A549 (cell line): ENCODE data around the gene NEIL3.
"Not testable (repeated sequence)": the region's sequence is repeated elsewhere in the genome, so short reads cannot be mapped to it uniquely, and the experiment has no call there.

Experiments
- CBX2 ChIP-seq: fragments of 200-600 bp; sonication (generic); IDR thresholded peaks from 2 replicates; pipeline ENCODE4 v1.6.1; 2016; ENCODE audit warnings: low read depth, mild to moderate bottlenecking, borderline replicate concordance
- CTCF ChIP-seq: fragments of >200 bp; sonication (Bioruptor Twin); formaldehyde crosslinking; IDR thresholded peaks from 3 replicates; pipeline ENCODE4 v1.5.1; 2016
- EP300 ChIP-seq, 2 experiments: fragments of >200 bp; sonication (Bioruptor Twin); formaldehyde crosslinking; IDR thresholded peaks; 2 replicates in 1 of 2; 3 replicates in 1 of 2; pipeline ENCODE4 v1.6.1; 2016 to 2017
- ESRRA ChIP-seq: fragments of 150-350 bp; IDR thresholded peaks from 2 replicates; pipeline ENCODE4 v1.6.1; 2014; ENCODE audit warnings: mild to moderate bottlenecking, low read length, borderline replicate concordance
- HDAC2 ChIP-seq: fragments of 200-600 bp; sonication (generic); IDR thresholded peaks from 2 replicates; pipeline ENCODE4 v1.6.1; 2016
- JUN ChIP-seq, 2 experiments: fragments of >200 bp; sonication (Bioruptor Twin); formaldehyde crosslinking; IDR thresholded peaks; 2 replicates in 1 of 2; 3 replicates in 1 of 2; pipeline ENCODE4 v1.6.1; 2016 to 2017
- MAZ ChIP-seq: fragments of 150-350 bp; IDR thresholded peaks from 2 replicates; pipeline ENCODE4 v1.6.1; 2014; ENCODE audit warnings: antibody characterized with exemption, low read depth, low read length, borderline replicate concordance
- POLR2A ChIP-seq: IDR thresholded peaks from 2 replicates; pipeline ENCODE4 v1.6.1; 2012; ENCODE audit warnings: mild to moderate bottlenecking, low read length
- ZFP36 ChIP-seq: fragments of 450-650 bp; IDR thresholded peaks from 2 replicates; pipeline ENCODE4 v1.6.1; 2014; ENCODE audit warnings: borderline replicate concordance; ENCODE audit not compliant: partially characterized antibody
- TF ChIP-seq, protein P1 (sequence below): IDR thresholded peaks from 2 replicates; pipeline ENCODE4 v1.6.1; 2012
- TF ChIP-seq, protein P2 (sequence below): IDR thresholded peaks from 2 replicates; pipeline ENCODE4 v1.6.1; 2012

DNA sequence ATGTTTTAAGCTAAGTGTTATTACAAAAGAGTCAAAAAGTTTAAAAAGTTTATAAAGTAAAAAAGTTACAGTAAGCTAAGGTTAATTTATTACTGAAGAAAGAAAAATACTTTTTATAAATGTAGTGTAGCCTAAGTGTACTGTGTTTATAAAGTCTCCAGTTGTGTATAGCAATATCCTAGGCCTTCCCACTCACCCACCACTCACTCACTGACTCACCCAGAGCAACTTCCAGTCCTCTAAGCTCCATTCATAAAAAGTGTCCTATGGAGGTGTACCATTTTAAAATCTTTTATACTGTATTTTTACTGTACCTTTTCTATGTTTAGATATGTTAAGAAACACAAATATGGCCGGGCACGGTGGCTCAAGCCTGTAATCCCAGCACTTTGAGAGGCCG, 4.8 kb upstream of the NEIL3 start:
- not testable (repeated sequence) for TF ChIP-seq JUN (IDR thresholded peaks at IDR 0.05); POLR2A; CBX2; CTCF; HDAC2; EP300 (IDR thresholded peaks at IDR 0.05); ESRRA; MAZ; ZFP36
- TF ChIP-seq, protein P1, sequence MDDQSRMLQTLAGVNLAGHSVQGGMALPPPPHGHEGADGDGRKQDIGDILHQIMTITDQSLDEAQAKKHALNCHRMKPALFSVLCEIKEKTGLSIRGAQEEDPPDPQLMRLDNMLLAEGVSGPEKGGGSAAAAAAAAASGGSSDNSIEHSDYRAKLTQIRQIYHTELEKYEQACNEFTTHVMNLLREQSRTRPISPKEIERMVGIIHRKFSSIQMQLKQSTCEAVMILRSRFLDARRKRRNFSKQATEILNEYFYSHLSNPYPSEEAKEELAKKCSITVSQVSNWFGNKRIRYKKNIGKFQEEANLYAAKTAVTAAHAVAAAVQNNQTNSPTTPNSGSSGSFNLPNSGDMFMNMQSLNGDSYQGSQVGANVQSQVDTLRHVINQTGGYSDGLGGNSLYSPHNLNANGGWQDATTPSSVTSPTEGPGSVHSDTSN: not testable (repeated sequence)
- TF ChIP-seq, protein P2, sequence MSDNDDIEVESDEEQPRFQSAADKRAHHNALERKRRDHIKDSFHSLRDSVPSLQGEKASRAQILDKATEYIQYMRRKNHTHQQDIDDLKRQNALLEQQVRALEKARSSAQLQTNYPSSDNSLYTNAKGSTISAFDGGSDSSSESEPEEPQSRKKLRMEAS: not testable (repeated sequence)
